ENCODE measurements around the gene ABAT. TPM values are rescaled to one million over a fixed set of nuclear protein-coding genes. Genes with fewer than 3 reads are reported as not detected.

ABAT gene
- total and polyA plus RNA-seq, 7 donors, result 0.55 to 1.7 (median 0.79) TPM

- peak in 2 of 4 donors; percentile 41 to 48 for ATAC-seq
- H3K36me3 ChIP-seq (ENCODE audit: insufficient read depth in 1 of 2, low read depth in 1 of 2), result no peaks in the 10 kb centered on the region
- intact Hi-C loops (cut with DNase I), result no loop called here
- TF ChIP-seq CTCF (IDR thresholded peaks at IDR 0.05), result no peak
- no peaks in the 10 kb centered on the region for H3K9me3 ChIP-seq
- H3K4me1 ChIP-seq, result no peaks in the 10 kb centered on the region
- 65 to 97% (median 77%) methylated on average over 1 of the region's 1 CpG for WGBS, 3 donors
- no peaks in the 10 kb centered on the region for H3K27me3 ChIP-seq (ENCODE audit: insufficient read depth in 3 of 3, low read length in 2 of 3)
- no peak overlapping the region for H3K27ac ChIP-seq
- no peak overlapping the region for H3K4me3 ChIP-seq
- no peak for DNase-seq
These were observed 19.2 kb upstream of the ABAT start for GRCh38 chr16:8655184-8655717.

- TF ChIP-seq CTCF (IDR thresholded peaks at IDR 0.05), result no peak
- no peak for DNase-seq
- Histone ChIP-seq H3K9me3 (no peaks in the 10 kb centered on the region), H3K27ac (no peak overlapping the region), H3K27me3 (ENCODE audit: insufficient read depth in 3 of 3, low read length in 2 of 3) (no peaks in the 10 kb centered on the region), H3K4me3 (no peak overlapping the region), H3K36me3 (ENCODE audit: insufficient read depth in 1 of 2, low read depth in 1 of 2) (no peaks in the 10 kb centered on the region), H3K4me1 (no peaks in the 10 kb centered on the region)
- WGBS, 3 donors, result 45 to 53% (median 48%) methylated on average over 3 of the region's 3 CpGs
- ATAC-seq, result no peak
- intact Hi-C loops (cut with DNase I), result no loop called here
These were observed 18.0 kb upstream of the ABAT start for GRCh38 chr16:8656376-8656775.

GRCh38 chr16:8660841-8661301, 13.5 kb upstream of the ABAT start:
- H3K27ac ChIP-seq, result no peak overlapping the region
- DNase-seq, result peak; percentile 53 to 74
- H3K36me3 ChIP-seq (ENCODE audit: insufficient read depth in 1 of 2, low read depth in 1 of 2), result peaks cover 0 to 20% of the 10 kb centered on the region in 2 donors
- ATAC-seq, result peak; percentile 73 to 90 (median 83)
- H3K4me3 ChIP-seq, result no peak overlapping the region
- no peaks in the 10 kb centered on the region for H3K4me1 ChIP-seq
- TF ChIP-seq CTCF (IDR thresholded peaks at IDR 0.05), result peak; percentile 62
- H3K27me3 ChIP-seq (ENCODE audit: insufficient read depth in 3 of 3, low read length in 2 of 3), result no peaks in the 10 kb centered on the region
- 15 to 20% (median 19%) methylated on average over 10 to 13 of the region's 13 CpGs for WGBS, 3 donors
- H3K9me3 ChIP-seq, result no peaks in the 10 kb centered on the region
- intact Hi-C loops (cut with DNase I), result loop anchor here (2.0 to 10.0 kb wide), 5 partner anchors 134 to 1851 kb away; partner anchors contain the start of genes LITAFD (in 1 of the 2), PMM2 (in 1 of the 2) and TMEM186 (in 1 of the 2)

GRCh38 chr16:8661703-8662102, 12.7 kb upstream of the ABAT start:
- Histone ChIP-seq H3K27ac (no peak overlapping the region), H3K27me3 (ENCODE audit: insufficient read depth in 3 of 3, low read length in 2 of 3) (no peaks in the 10 kb centered on the region), H3K9me3 (no peaks in the 10 kb centered on the region), H3K36me3 (ENCODE audit: insufficient read depth in 1 of 2, low read depth in 1 of 2) (peaks cover 0 to 26% of the 10 kb centered on the region in 2 donors), H3K4me3 (no peak overlapping the region), H3K4me1 (no peaks in the 10 kb centered on the region)
- intact Hi-C loops (cut with DNase I), result loop anchor here (2.0 to 10.0 kb wide), 5 partner anchors 133 to 1851 kb away; partner anchors contain the start of genes LITAFD (in 1 of the 2), PMM2 (in 1 of the 2) and TMEM186 (in 1 of the 2)
- ATAC-seq (no peak), DNase-seq (no peak)
- WGBS, 3 donors, result 78 to 91% (median 90%) methylated on average over 5 of the region's 5 CpGs
- TF ChIP-seq CTCF (IDR thresholded peaks at IDR 0.05), result no peak
